Measurements from ENCODE around the gene CCSER1.

The CCSER1 gene

GRCh38 chr4:90943311-90943710 is 816.1 kb downstream of the CCSER1 start:
- FAIRE-seq = no peak
- TF ChIP-seq POLR2A (IDR thresholded peaks at IDR 0.05; ENCODE audit: low read depth, low read length) = no peak
- no peak for TF ChIP-seq TAF1 (IDR thresholded peaks at IDR 0.05; ENCODE audit: borderline replicate concordance, low read depth, low read length)
- no peak for TF ChIP-seq POLR2AphosphoS5 (IDR thresholded peaks at IDR 0.05; ENCODE audit: low read depth, low read length)
- DNase-seq (ENCODE audit: insufficient read length) = no peak

DNA sequence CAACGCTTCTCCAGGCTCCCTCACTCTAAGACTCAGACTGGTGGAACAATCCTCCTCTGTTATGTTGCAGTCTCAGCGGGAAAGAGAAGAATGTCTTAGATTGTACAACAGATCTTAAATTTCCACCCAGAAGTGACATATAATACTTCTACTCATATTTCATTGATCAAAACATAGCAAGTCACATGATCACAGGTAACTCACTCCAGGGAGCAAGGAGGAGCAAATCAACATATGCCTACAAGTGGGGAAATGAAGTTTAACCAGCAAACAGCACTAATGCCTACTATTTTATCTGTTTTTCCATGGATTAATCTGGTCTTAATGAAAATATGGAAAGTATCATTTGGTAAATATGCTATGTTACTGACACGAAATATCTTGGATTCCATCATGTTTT is 819.8 kb downstream of the CCSER1 start:
- DNase-seq (ENCODE audit: insufficient read length) (no peak), FAIRE-seq (no peak)
- no peak for TF ChIP-seq POLR2AphosphoS5 (IDR thresholded peaks at IDR 0.05; ENCODE audit: low read depth, low read length)
- TF ChIP-seq POLR2A (IDR thresholded peaks at IDR 0.05; ENCODE audit: low read depth, low read length) = no peak
- no peak for TF ChIP-seq TAF1 (IDR thresholded peaks at IDR 0.05; ENCODE audit: borderline replicate concordance, low read depth, low read length)

DNA sequence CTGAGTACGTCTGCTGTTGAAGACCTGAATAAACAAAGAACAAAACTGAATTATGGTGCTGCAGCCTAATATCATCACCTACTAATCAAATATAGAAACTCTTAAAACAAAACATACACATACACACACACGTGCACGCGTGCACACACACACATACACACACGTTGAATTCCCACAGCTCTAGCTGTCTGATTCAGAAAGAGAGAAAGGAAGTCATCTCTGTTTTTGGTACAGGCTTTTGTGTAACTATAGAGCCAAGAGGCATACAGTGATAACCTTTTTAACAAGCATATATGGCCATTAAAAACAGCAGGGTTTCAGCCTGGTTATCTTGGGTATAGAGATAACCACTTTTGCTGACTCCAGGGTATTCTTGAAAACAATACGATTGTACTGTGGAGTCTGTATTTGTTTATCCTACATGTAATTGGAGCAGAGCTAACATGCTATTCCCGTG is 823.2 kb downstream of the CCSER1 start:
- no peak for DNase-seq (ENCODE audit: insufficient read length)
- no peak for FAIRE-seq
- no peak for TF ChIP-seq TAF1 (IDR thresholded peaks at IDR 0.05; ENCODE audit: borderline replicate concordance, low read depth, low read length)
- no peak for TF ChIP-seq POLR2AphosphoS5 (IDR thresholded peaks at IDR 0.05; ENCODE audit: low read depth, low read length)
- TF ChIP-seq POLR2A (IDR thresholded peaks at IDR 0.05; ENCODE audit: low read depth, low read length) = no peak

DNA sequence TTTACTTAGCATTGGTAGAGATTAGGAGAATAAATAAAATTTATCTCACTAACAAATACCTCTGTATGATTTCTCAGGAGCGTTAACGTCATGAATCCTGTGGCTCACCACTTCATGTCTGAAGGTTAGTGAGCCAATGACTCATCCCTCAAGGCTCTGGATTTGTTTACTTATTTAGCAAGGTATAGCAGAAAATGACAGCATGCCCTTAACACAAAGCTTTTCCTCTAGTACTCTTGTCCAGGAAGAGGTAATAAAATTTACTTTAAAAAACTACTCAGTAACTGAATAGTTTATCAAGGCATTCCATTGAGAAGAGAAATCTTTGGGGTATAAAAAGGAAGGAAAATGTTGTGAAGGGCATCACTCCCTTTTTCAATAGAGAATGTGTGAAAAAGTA is 823.8 kb downstream of the CCSER1 start:
- TF ChIP-seq POLR2AphosphoS5 (IDR thresholded peaks at IDR 0.05; ENCODE audit: low read depth, low read length) = no peak
- TF ChIP-seq POLR2A (IDR thresholded peaks at IDR 0.05; ENCODE audit: low read depth, low read length) = no peak
- no peak for TF ChIP-seq TAF1 (IDR thresholded peaks at IDR 0.05; ENCODE audit: borderline replicate concordance, low read depth, low read length)
- FAIRE-seq (no peak), DNase-seq (ENCODE audit: insufficient read length) (no peak)

DNA sequence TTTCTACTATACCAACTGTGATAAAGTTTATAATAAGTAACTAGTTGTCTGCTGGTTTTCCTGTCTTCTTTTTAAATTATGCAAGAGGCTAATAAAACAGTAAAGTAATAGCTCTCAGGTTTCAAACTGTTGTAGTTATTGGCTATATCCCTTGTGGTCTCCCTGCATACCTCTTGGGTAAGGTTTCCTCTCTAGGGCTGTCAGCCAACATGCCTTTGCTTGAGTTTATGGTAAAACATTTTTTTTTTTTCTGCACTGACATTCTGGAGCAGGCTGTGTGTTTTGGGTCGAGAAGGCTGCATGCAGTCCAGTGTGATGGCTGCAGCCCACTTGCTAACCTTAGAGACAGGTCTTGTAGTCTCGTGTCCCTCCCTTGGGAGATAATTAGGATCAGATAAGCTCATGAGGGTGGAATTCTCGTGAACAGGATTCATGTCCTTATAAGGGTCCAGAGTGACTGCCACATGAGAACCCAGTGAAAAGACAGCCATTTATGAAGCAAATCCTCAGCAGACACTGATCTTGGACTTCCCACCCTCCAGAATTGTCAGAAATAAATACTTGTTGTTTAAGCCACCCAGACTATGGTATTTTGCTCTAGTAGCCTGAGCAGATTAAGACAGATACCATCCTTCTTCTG is 831.2 kb downstream of the CCSER1 start:
- TF ChIP-seq POLR2AphosphoS5 (IDR thresholded peaks at IDR 0.05; ENCODE audit: low read depth, low read length) (no peak), POLR2A (IDR thresholded peaks at IDR 0.05; ENCODE audit: low read depth, low read length) (no peak), TAF1 (IDR thresholded peaks at IDR 0.05; ENCODE audit: borderline replicate concordance, low read depth, low read length) (no peak)
- FAIRE-seq = no peak
- DNase-seq (ENCODE audit: insufficient read length) = no peak

GRCh38 chr4:90960433-90960832 is 833.2 kb downstream of the CCSER1 start:
- TF ChIP-seq TAF1 (IDR thresholded peaks at IDR 0.05; ENCODE audit: borderline replicate concordance, low read depth, low read length) (no peak), POLR2AphosphoS5 (IDR thresholded peaks at IDR 0.05; ENCODE audit: low read depth, low read length) (no peak)
- DNase-seq (ENCODE audit: insufficient read length) (no peak), FAIRE-seq (no peak)

- DNase-seq (ENCODE audit: insufficient read length) (no peak), FAIRE-seq (no peak)
- TF ChIP-seq POLR2AphosphoS5 (IDR thresholded peaks at IDR 0.05; ENCODE audit: low read depth, low read length) (no peak), TAF1 (IDR thresholded peaks at IDR 0.05; ENCODE audit: borderline replicate concordance, low read depth, low read length) (no peak), POLR2A (IDR thresholded peaks at IDR 0.05; ENCODE audit: low read depth, low read length) (no peak)
Measured at GRCh38 chr4:90960840-90961239, 833.6 kb downstream of the CCSER1 start.

- FAIRE-seq = no peak
- TF ChIP-seq TAF1 (IDR thresholded peaks at IDR 0.05; ENCODE audit: borderline replicate concordance, low read depth, low read length) (no peak), POLR2AphosphoS5 (IDR thresholded peaks at IDR 0.05; ENCODE audit: low read depth, low read length) (no peak), POLR2A (IDR thresholded peaks at IDR 0.05; ENCODE audit: low read depth, low read length) (no peak)
- DNase-seq (ENCODE audit: insufficient read length) = no peak
Measured at GRCh38 chr4:90970021-90970420, 842.8 kb downstream of the CCSER1 start.

DNA sequence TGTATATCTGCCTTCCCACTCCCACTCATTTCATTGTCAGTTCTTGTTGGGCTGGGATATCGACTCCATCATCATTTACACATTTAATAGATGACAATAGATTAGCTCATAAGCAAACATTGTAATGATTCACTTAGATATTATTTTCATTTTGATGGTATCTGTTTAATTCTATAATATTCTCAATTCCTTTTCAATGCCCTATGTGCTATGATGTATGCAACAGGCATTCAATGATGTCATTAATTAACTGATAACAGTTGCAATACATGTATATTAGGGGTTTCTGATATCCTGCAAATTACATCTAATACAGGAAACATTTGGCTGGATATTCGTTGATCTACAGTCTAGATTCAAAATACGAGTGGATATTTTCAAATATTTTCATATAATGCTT is 850.5 kb downstream of the CCSER1 start:
- DNase-seq (ENCODE audit: insufficient read length) (no peak), FAIRE-seq (no peak)
- TF ChIP-seq POLR2AphosphoS5 (IDR thresholded peaks at IDR 0.05; ENCODE audit: low read depth, low read length) (no peak), POLR2A (IDR thresholded peaks at IDR 0.05; ENCODE audit: low read depth, low read length) (no peak), TAF1 (IDR thresholded peaks at IDR 0.05; ENCODE audit: borderline replicate concordance, low read depth, low read length) (no peak)

GRCh38 chr4:90979556-90979955 is 852.4 kb downstream of the CCSER1 start:
- TF ChIP-seq POLR2AphosphoS5 (IDR thresholded peaks at IDR 0.05; ENCODE audit: low read depth, low read length) (no peak), POLR2A (IDR thresholded peaks at IDR 0.05; ENCODE audit: low read depth, low read length) (no peak), TAF1 (IDR thresholded peaks at IDR 0.05; ENCODE audit: borderline replicate concordance, low read depth, low read length) (no peak)
- FAIRE-seq (no peak), DNase-seq (ENCODE audit: insufficient read length) (no peak)

GRCh38 chr4:90982813-90983212 is 855.6 kb downstream of the CCSER1 start:
- TF ChIP-seq TAF1 (IDR thresholded peaks at IDR 0.05; ENCODE audit: borderline replicate concordance, low read depth, low read length) = no peak
- DNase-seq (ENCODE audit: insufficient read length) = no peak
- no peak for FAIRE-seq

GRCh38 chr4:90990284-90990683 is 863.1 kb downstream of the CCSER1 start:
- DNase-seq (ENCODE audit: insufficient read length) (no peak), FAIRE-seq (no peak)
- no peak for TF ChIP-seq POLR2AphosphoS5 (IDR thresholded peaks at IDR 0.05; ENCODE audit: low read depth, low read length)
- no peak for TF ChIP-seq POLR2A (IDR thresholded peaks at IDR 0.05; ENCODE audit: low read depth, low read length)
- no peak for TF ChIP-seq TAF1 (IDR thresholded peaks at IDR 0.05; ENCODE audit: borderline replicate concordance, low read depth, low read length)

GRCh38 chr4:90992213-90992612 is 865.0 kb downstream of the CCSER1 start:
- FAIRE-seq = no peak
- no peak for DNase-seq (ENCODE audit: insufficient read length)
- TF ChIP-seq POLR2A (IDR thresholded peaks at IDR 0.05; ENCODE audit: low read depth, low read length) = no peak
- no peak for TF ChIP-seq TAF1 (IDR thresholded peaks at IDR 0.05; ENCODE audit: borderline replicate concordance, low read depth, low read length)
